Heart left ventricle (tissue), 16 donors: ENCODE data around the gene PRICKLE3. TPM values are rescaled to one million over a fixed set of nuclear protein-coding genes. Genes with fewer than 3 reads are reported as not detected.

Experiments
- ATAC-seq, 4 donors: fragments of 200-7000 bp; cut with Tn5 transposase; one replicate each; pipeline ENCODE4 v1.9.1; 2020 to 2022; ENCODE audit warnings: moderate library complexity in 4 of 4, mild to moderate bottlenecking in 3 of 4, moderate number of reproducible peaks in 1 of 4
- DNase-seq, 5 donors: peaks; one replicate each; pipeline ENCODE4 v3.0.0-alpha.2; 2020
- H3K27ac ChIP-seq, 12 donors: fragments of 200-600 bp; sonication (generic) in 4 of 12; one replicate each; pipeline versions ENCODE4 v1.5.0 to v1.8.0; 2016 to 2022; ENCODE audit warnings: mild to moderate bottlenecking in 2 of 12
- H3K27me3 ChIP-seq, 9 donors: fragments of 200-600 bp; sonication (generic) in 2 of 9; one replicate each; pipeline versions ENCODE4 v1.5.1 to v1.8.0; 2016 to 2022; ENCODE audit warnings: mild to moderate bottlenecking in 3 of 9
- H3K36me3 ChIP-seq, 9 donors: fragments of 200-600 bp; sonication (generic) in 2 of 9; one replicate each; pipeline versions ENCODE4 v1.5.0 to v1.8.0; 2018 to 2022; ENCODE audit warnings: mild to moderate bottlenecking in 2 of 9
- H3K4me1 ChIP-seq, 12 donors: fragments of 200-600 bp; sonication (generic) in 4 of 12; one replicate each; pipeline versions ENCODE4 v1.5.0 to v1.8.0; 2016 to 2022; ENCODE audit warnings: mild to moderate bottlenecking in 3 of 12
- H3K4me3 ChIP-seq, 12 donors: fragments of 200-600 bp; sonication (generic) in 4 of 12; one replicate each; pipeline versions ENCODE4 v1.5.0 to v1.8.0; 2017 to 2022; ENCODE audit warnings: mild to moderate bottlenecking in 9 of 12, moderate library complexity in 4 of 12
- H3K9me3 ChIP-seq, 12 donors: fragments of 200-600 bp; sonication (generic) in 4 of 12; one replicate each; pipeline versions ENCODE4 v1.5.0 to v1.8.0; 2016 to 2022; ENCODE audit warnings: mild to moderate bottlenecking in 1 of 12
- CTCF ChIP-seq, 12 donors: fragments of 200-600 bp; sonication (generic) in 4 of 12; IDR thresholded peaks; one replicate each; pipeline versions ENCODE4 v1.5.0 to v1.8.0; 2018 to 2022; ENCODE audit warnings: antibody characterized with exemption in 12 of 12, mild to moderate bottlenecking in 5 of 12
- POLR2A ChIP-seq, 2 donors: fragments of 450-650 bp; IDR thresholded peaks; one replicate each; pipeline ENCODE4 v1.6.1; 2017; ENCODE audit warnings: antibody characterized with exemption in 2 of 2, mild to moderate bottlenecking in 2 of 2, moderate library complexity in 2 of 2
- WGBS, 4 donors: extraction: QIAGEN DNeasy Blood & Tissue Kit in 2 of 4; methylation state at CpG; one replicate each; pipeline versions ENCODE4 v1.1.5 to v1.1.7; 2013 to 2018; 5-methylcytosine and 5-hydroxymethylcytosine counted together
- intact Hi-C, 10 donors: fragments of 100-400 bp; cut with DNase I; formaldehyde crosslinking; loops; one replicate each; pipeline versions ENCODE4 v1.11.1 to v1.14.2; 2022
- polyA plus RNA-seq, 2 donors: library from polyadenylated mRNA; stranded (reverse); fragments of 200-250 nt; gene quantifications; one replicate each; pipeline ENCODE4 v1.2.3, GENCODE V29; 2013
- total RNA-seq, 9 donors: library from RNA; depleted of rRNA in 2 of 9; stranded (reverse); fragments of >200 nt in 2 of 9; fragmentation: NEBNext Ultra II Directional in 3 of 9; extraction: Animal tissue kit (Norgen Biotek cat#: 25700) in 3 of 9; gene quantifications; one replicate each; pipeline versions ENCODE4 v1.1.0 to v1.2.4, GENCODE V29; 2016 to 2023
- donor health status: ischemic (EF 13 %, LVEDD 7.1; RV severe dilation, severe dysfunction).
- donor health status: healthy with polysubstance abuse.
- donor health status: DM: no; HTN: yes; CAD: no.
- donor health status: DM: no; HTN: no; CAD: no.
- donor health status: ischemic (EF 25% LVEDD 6.9; RV normal size, moderate dysfunction).
- donor health status: ischemic (EF 25% LVEDD 5.7; RV mildly dilated, moderate dysfunction).
- donor health status: healthy.
- donor health status: DM: yes; HTN: yes; CAD: no.
- donor health status: ischemic (EF 35%, LVEDD 5.7; RV mildly dilated, moderate dysfunction).
- donor health status: nonischemic (EF 11% LVEDD 7.7; RV severe dilation, severe dysfunction).
- donor health status: DM: yes; HTN: yes; CAD: no.
- donor health status: PGD.
- donor health status: ischemic (EF 29% LVEDD 5.4; RV normal size, mild dysfunction).
- donor health status: nonischemic (EF 23%, LVEDD 6.1; RV moderate dilation, normal function).

The PRICKLE3 gene
- total and polyA plus RNA-seq, 11 donors, result 6.5 to 13.2 (median 9.3) TPM

GRCh38 chrX:49163555-49164419 is 22.4 kb downstream of the PRICKLE3 start:
- Histone ChIP-seq H3K36me3 (no peaks in the 10 kb centered on the region), H3K4me3 (peak overlapping the region in 10 of 12 donors; percentile 27 to 61 (median 52)), H3K9me3 (no peaks in the 10 kb centered on the region), H3K4me1 (peaks cover 0 to 23% (median 4%) of the 10 kb centered on the region in 12 donors), H3K27me3 (no peaks in the 10 kb centered on the region), H3K27ac (peak overlapping the region; percentile 83 to 99 (median 91))
- TF ChIP-seq POLR2A (IDR thresholded peaks at IDR 0.05) (peak in 1 of 2 donors; percentile 70), CTCF (IDR thresholded peaks at IDR 0.05) (peak; percentile 49 to 86 (median 75))
- 1 to 62% (median 30%) methylated on average over 38 to 69 of the region's 69 CpGs for WGBS, 4 donors
- ATAC-seq, result peak; percentile 72 to 77 (median 76)
- peak; percentile 87 to 93 (median 92) for DNase-seq
- intact Hi-C loops, result no loop called here

- no peak for DNase-seq
- no peak for ATAC-seq
- WGBS, 4 donors, result 67 to 92% (median 76%) methylated on average over 5 to 28 of the region's 28 CpGs
- peak within 1 kb of the TSS in 10 of 12 donors; percentile 27 to 61 (median 52) for H3K4me3 ChIP-seq
- intact Hi-C loops, result no loop called here
- TF ChIP-seq CTCF (IDR thresholded peaks at IDR 0.05) (no peak), POLR2A (IDR thresholded peaks at IDR 0.05) (no peak)
- peak within 1 kb of the TSS; percentile 83 to 99 (median 91) for H3K27ac ChIP-seq
- H3K9me3 ChIP-seq, result no peaks in the 10 kb centered on the region
- peaks cover 0 to 17% (median 2%) of the 10 kb centered on the region in 12 donors for H3K4me1 ChIP-seq
- no peaks in the 10 kb centered on the region for H3K27me3 ChIP-seq
- H3K36me3 ChIP-seq, result no peaks in the 10 kb centered on the region
These were observed 23.6 kb downstream of the PRICKLE3 start, which contains the start of gene MAGIX for GRCh38 chrX:49162620-49163019. Gene MAGIX (plus strand): TSS chrX:49162758. CDS start chrX:49162890, 132 bp downstream.

- no peaks in the 10 kb centered on the region for H3K36me3 ChIP-seq
- no peak overlapping the region for H3K27ac ChIP-seq
- peaks cover 0 to 8% (median 0%) of the 10 kb centered on the region in 12 donors for H3K4me1 ChIP-seq
- WGBS, 4 donors, result 76 to 97% (median 92%) methylated on average over 5 of the region's 5 CpGs
- H3K4me3 ChIP-seq, result no peak overlapping the region
- TF ChIP-seq POLR2A (IDR thresholded peaks at IDR 0.05), result no peak
- no peak for TF ChIP-seq CTCF (IDR thresholded peaks at IDR 0.05)
- H3K27me3 ChIP-seq, result no peaks in the 10 kb centered on the region
- intact Hi-C loops, result no loop called here
- no peak for DNase-seq
- no peaks in the 10 kb centered on the region for H3K9me3 ChIP-seq
- ATAC-seq, result no peak
These were observed 24.5 kb downstream of the PRICKLE3 start for GRCh38 chrX:49161632-49162031.

- Histone ChIP-seq H3K36me3 (no peaks in the 10 kb centered on the region), H3K4me1 (peaks cover 0 to 10% (median 0%) of the 10 kb centered on the region in 12 donors), H3K27me3 (no peaks in the 10 kb centered on the region), H3K27ac (no peak overlapping the region), H3K4me3 (no peak overlapping the region), H3K9me3 (no peaks in the 10 kb centered on the region)
- DNase-seq (no peak), ATAC-seq (no peak)
- TF ChIP-seq POLR2A (IDR thresholded peaks at IDR 0.05) (no peak), CTCF (IDR thresholded peaks at IDR 0.05) (no peak)
- WGBS, 4 donors, result 84 to 100% (median 93%) methylated on average over 2 of the region's 2 CpGs
- intact Hi-C loops, result no loop called here
These were observed 25.3 kb downstream of the PRICKLE3 start for GRCh38 chrX:49160908-49161307.
